Calu3 (cell line): ENCODE measurements around the gene VWDE. TPM values are rescaled to one million over a fixed set of nuclear protein-coding genes. Genes with fewer than 3 reads are reported as not detected.

ENCODE experiments used
- BruUV-seq: library from RNA; stranded (reverse); fragments of 400-500 nt; replicated peaks from 2 replicates; lab custom pipeline; 2021; lab: Mats Ljungman, UMichigan
- CTCF ChIA-PET: fragments of 300-600 bp; sonication (Branson Sonifier 250); formaldehyde crosslinking; loops from one replicate; lab custom pipeline; 2022; ENCODE audit warnings: antibody characterized with exemption; lab: Charles Lee
- DNase-seq: peaks from one replicate; pipeline ENCODE4 v3.0.0; 2022
- H3K27ac Mint-ChIP-seq: one replicate; pipeline ENCODE4 v1.8.0; 2022; ENCODE audit warnings: mixed read lengths; ENCODE audit not compliant: unreplicated experiment
- H3K27me3 Mint-ChIP-seq: one replicate; pipeline ENCODE4 v1.8.0; 2022; ENCODE audit warnings: mixed read lengths; ENCODE audit not compliant: unreplicated experiment
- H3K36me3 Mint-ChIP-seq: one replicate; pipeline ENCODE4 v1.8.0; 2022; ENCODE audit warnings: mild to moderate bottlenecking, moderate library complexity, mixed read lengths; ENCODE audit not compliant: insufficient read depth, unreplicated experiment
- H3K4me1 Mint-ChIP-seq: one replicate; pipeline ENCODE4 v1.8.0; 2022; ENCODE audit warnings: mild to moderate bottlenecking, low read depth, mixed read lengths; ENCODE audit not compliant: unreplicated experiment
- H3K4me3 Mint-ChIP-seq: one replicate; pipeline ENCODE4 v1.8.0; 2022; ENCODE audit warnings: mild to moderate bottlenecking, low read depth, moderate library complexity, mixed read lengths; ENCODE audit not compliant: unreplicated experiment
- H3K9me3 Mint-ChIP-seq: one replicate; pipeline ENCODE4 v1.8.0; 2022; ENCODE audit warnings: low read depth, mixed read lengths; ENCODE audit not compliant: unreplicated experiment
- CTCF ChIP-seq: fragments of 200-600 bp; IDR thresholded peaks from one replicate; pipeline ENCODE4 v1.8.0; 2022; ENCODE audit warnings: antibody characterized with exemption; ENCODE audit not compliant: unreplicated experiment
- intact Hi-C: fragments of 100-400 bp; cut with micrococcal nuclease; formaldehyde crosslinking; loops from one replicate; pipeline ENCODE4 v1.10.0; 2022; ENCODE audit not compliant: unreplicated experiment
- total RNA-seq: library from RNA; stranded (reverse); gene quantifications from 2 replicates; pipeline ENCODE4 v1.2.3, GENCODE V29; 2022

The VWDE gene
- total RNA-seq, 1 experiment from 2014 or later, result 21.3 TPM

GRCh38 chr7:12317675-12318074 is 86.0 kb downstream of the VWDE start:
- CTCF ChIA-PET, result interaction anchor here (1.0 kb wide), 1 partner anchor 105 kb away, joined by 3 read pairs; no protein-coding TSS in a partner anchor
- TF ChIP-seq CTCF, result no peak
- Mint-ChIP-seq H3K27me3 (no peaks in the 10 kb centered on the region), H3K4me3 (no peak overlapping the region), H3K4me1 (peaks cover 18% of the 10 kb centered on the region), H3K27ac (no peak overlapping the region), H3K9me3 (no peaks in the 10 kb centered on the region), H3K36me3 (no peaks in the 10 kb centered on the region)
- no TSS peak for BruUV-seq
- no peak for DNase-seq
- intact Hi-C loops, result no loop called here

GRCh38 chr7:12316925-12317324 is 86.7 kb downstream of the VWDE start:
- no peaks in the 10 kb centered on the region for H3K9me3 Mint-ChIP-seq
- intact Hi-C loops, result no loop called here
- DNase-seq, result no peak
- H3K27me3 Mint-ChIP-seq, result no peaks in the 10 kb centered on the region
- H3K4me3 Mint-ChIP-seq, result no peak overlapping the region
- H3K4me1 Mint-ChIP-seq, result peaks cover 18% of the 10 kb centered on the region
- no peak for TF ChIP-seq CTCF
- H3K27ac Mint-ChIP-seq, result no peak overlapping the region
- no peaks in the 10 kb centered on the region for H3K36me3 Mint-ChIP-seq
- CTCF ChIA-PET, result interaction anchor here (1.0 kb wide), 1 partner anchor 106 kb away, joined by 3 read pairs; no protein-coding TSS in a partner anchor
- no TSS peak for BruUV-seq

GRCh38 chr7:12315049-12315448 is 88.6 kb downstream of the VWDE start:
- no peaks in the 10 kb centered on the region for H3K36me3 Mint-ChIP-seq
- no peak for DNase-seq
- no TSS peak for BruUV-seq
- no peaks in the 10 kb centered on the region for H3K27me3 Mint-ChIP-seq
- TF ChIP-seq CTCF, result no peak
- CTCF ChIA-PET, result no interaction called here
- no peaks in the 10 kb centered on the region for H3K9me3 Mint-ChIP-seq
- H3K4me3 Mint-ChIP-seq, result no peak overlapping the region
- no peak overlapping the region for H3K27ac Mint-ChIP-seq
- intact Hi-C loops, result no loop called here
- peaks cover 9% of the 10 kb centered on the region for H3K4me1 Mint-ChIP-seq

- intact Hi-C loops, result no loop called here
- Mint-ChIP-seq H3K36me3 (no peaks in the 10 kb centered on the region), H3K4me3 (no peak overlapping the region), H3K9me3 (no peaks in the 10 kb centered on the region), H3K27me3 (no peaks in the 10 kb centered on the region), H3K27ac (no peak overlapping the region), H3K4me1 (peaks cover 9% of the 10 kb centered on the region)
- no peak for TF ChIP-seq CTCF
- CTCF ChIA-PET, result no interaction called here
- DNase-seq, result no peak
- no TSS peak for BruUV-seq
Observed at GRCh38 chr7:12314199-12314598, 89.5 kb downstream of the VWDE start.
